Measurements from ENCODE around the gene TENM4.
A peak's percentile ranks its signal among the peaks of the same experiment; 100 is the strongest.

TENM4 gene

GRCh38 chr11:79025622-79026021, 415.2 kb downstream of the TENM4 start:
- H3K4me3 ChIP-seq (ENCODE audit: low read length) = no peak overlapping the region
- DNase-seq (ENCODE audit: low read depth) = no peak
- no peak for TF ChIP-seq CTCF (conservative IDR thresholded peaks at IDR 0.05; ENCODE audit: low read length)

- no peak for TF ChIP-seq CTCF (conservative IDR thresholded peaks at IDR 0.05; ENCODE audit: low read length)
- no peak overlapping the region for H3K4me3 ChIP-seq (ENCODE audit: low read length)
- no peak for DNase-seq (ENCODE audit: low read depth)
These were observed 415.7 kb downstream of the TENM4 start for GRCh38 chr11:79025097-79025496.

GRCh38 chr11:79022265-79022664, 418.6 kb downstream of the TENM4 start:
- H3K4me3 ChIP-seq (ENCODE audit: low read length) = no peak overlapping the region
- no peak for DNase-seq (ENCODE audit: low read depth)
- TF ChIP-seq CTCF (conservative IDR thresholded peaks at IDR 0.05; ENCODE audit: low read length) = no peak

- DNase-seq (ENCODE audit: low read depth) = no peak
- no peak overlapping the region for H3K4me3 ChIP-seq (ENCODE audit: low read length)
- no peak for TF ChIP-seq CTCF (conservative IDR thresholded peaks at IDR 0.05; ENCODE audit: low read length)
These were observed 419.2 kb downstream of the TENM4 start for GRCh38 chr11:79021601-79022000.

GRCh38 chr11:79019975-79020374, 420.9 kb downstream of the TENM4 start:
- TF ChIP-seq CTCF (conservative IDR thresholded peaks at IDR 0.05; ENCODE audit: low read length) = no peak
- DNase-seq (ENCODE audit: low read depth) = no peak
- no peak overlapping the region for H3K4me3 ChIP-seq (ENCODE audit: low read length)

GRCh38 chr11:79019277-79019676, 421.6 kb downstream of the TENM4 start:
- no peak overlapping the region for H3K4me3 ChIP-seq (ENCODE audit: low read length)
- TF ChIP-seq CTCF (conservative IDR thresholded peaks at IDR 0.05; ENCODE audit: low read length) = no peak
- DNase-seq (ENCODE audit: low read depth) = no peak

- TF ChIP-seq CTCF (conservative IDR thresholded peaks at IDR 0.05; ENCODE audit: low read length) = no peak
- H3K4me3 ChIP-seq (ENCODE audit: low read length) = no peak overlapping the region
- DNase-seq (ENCODE audit: low read depth) = peak; percentile 72
These were observed 422.4 kb downstream of the TENM4 start for GRCh38 chr11:79018371-79018849.

Measured in AG10803 (cell line).